ENCODE measurements around the gene CPA4.

DNA sequence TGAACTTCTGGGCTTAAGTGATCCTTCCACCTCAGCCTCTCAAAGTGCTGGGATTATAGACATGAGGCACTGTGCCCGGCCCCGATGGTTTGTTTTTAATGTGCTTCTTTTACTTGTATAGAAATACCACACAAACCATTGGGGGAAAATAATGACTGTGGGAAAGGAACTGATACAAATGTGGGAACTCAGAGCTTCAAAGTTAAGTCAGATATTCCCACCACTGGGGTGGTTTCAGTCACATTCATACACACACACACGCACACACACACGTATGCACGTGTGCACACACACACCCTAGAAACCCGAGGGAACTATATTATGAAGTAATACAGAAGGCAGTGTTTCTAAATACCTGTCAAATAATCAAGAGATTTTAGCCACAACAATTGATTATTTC, 17.0 kb downstream of the CPA4 start:
- TF ChIP-seq, protein P1, sequence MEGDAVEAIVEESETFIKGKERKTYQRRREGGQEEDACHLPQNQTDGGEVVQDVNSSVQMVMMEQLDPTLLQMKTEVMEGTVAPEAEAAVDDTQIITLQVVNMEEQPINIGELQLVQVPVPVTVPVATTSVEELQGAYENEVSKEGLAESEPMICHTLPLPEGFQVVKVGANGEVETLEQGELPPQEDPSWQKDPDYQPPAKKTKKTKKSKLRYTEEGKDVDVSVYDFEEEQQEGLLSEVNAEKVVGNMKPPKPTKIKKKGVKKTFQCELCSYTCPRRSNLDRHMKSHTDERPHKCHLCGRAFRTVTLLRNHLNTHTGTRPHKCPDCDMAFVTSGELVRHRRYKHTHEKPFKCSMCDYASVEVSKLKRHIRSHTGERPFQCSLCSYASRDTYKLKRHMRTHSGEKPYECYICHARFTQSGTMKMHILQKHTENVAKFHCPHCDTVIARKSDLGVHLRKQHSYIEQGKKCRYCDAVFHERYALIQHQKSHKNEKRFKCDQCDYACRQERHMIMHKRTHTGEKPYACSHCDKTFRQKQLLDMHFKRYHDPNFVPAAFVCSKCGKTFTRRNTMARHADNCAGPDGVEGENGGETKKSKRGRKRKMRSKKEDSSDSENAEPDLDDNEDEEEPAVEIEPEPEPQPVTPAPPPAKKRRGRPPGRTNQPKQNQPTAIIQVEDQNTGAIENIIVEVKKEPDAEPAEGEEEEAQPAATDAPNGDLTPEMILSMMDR (IDR thresholded peaks at IDR 0.05), result no peak
- TF ChIP-seq EP300 (IDR thresholded peaks at IDR 0.05; ENCODE audit: low read depth), result no peak

All from transverse colon (tissue), 3 donors.